ENCODE measurements around the gene AOX1. TPM values are rescaled to one million over a fixed set of nuclear protein-coding genes. Genes with fewer than 3 reads are reported as not detected.

The AOX1 gene
- total RNA-seq, 2 donors from 2014 or later = 24.8 to 47.9 TPM

GRCh38 chr2:200695601-200696000 lies 109.8 kb downstream of the AOX1 start:
- DNase-seq (ENCODE audit: low spot score) = no peak
- WGBS = 85% methylated on average over 6 of the region's 6 CpGs
- H3K4me3 ChIP-seq = no peak overlapping the region
- no peaks in the 10 kb centered on the region for H3K9me3 ChIP-seq
- H3K36me3 ChIP-seq = no peaks in the 10 kb centered on the region
- H3K4me1 ChIP-seq (replicated peaks) = no peaks in the 10 kb centered on the region
- no peak for TF ChIP-seq POLR2A (IDR thresholded peaks at IDR 0.05)
- TF ChIP-seq CTCF (IDR thresholded peaks at IDR 0.05) = no peak
- TF ChIP-seq POLR2AphosphoS5 (IDR thresholded peaks at IDR 0.05) = no peak
- H3K27ac ChIP-seq = no peak overlapping the region
- H3K27me3 ChIP-seq (replicated peaks; ENCODE audit: insufficient read depth) = no peaks in the 10 kb centered on the region
- intact Hi-C loops (cut with DNase I) = no loop called here

- Histone ChIP-seq H3K4me1 (replicated peaks) (no peaks in the 10 kb centered on the region), H3K36me3 (no peaks in the 10 kb centered on the region), H3K4me3 (no peak overlapping the region), H3K9me3 (no peaks in the 10 kb centered on the region), H3K27me3 (replicated peaks; ENCODE audit: insufficient read depth) (no peaks in the 10 kb centered on the region), H3K27ac (no peak overlapping the region)
- TF ChIP-seq CTCF (IDR thresholded peaks at IDR 0.05) = no peak
- TF ChIP-seq POLR2AphosphoS5 (IDR thresholded peaks at IDR 0.05) = no peak
- DNase-seq (ENCODE audit: low spot score) = no peak
- intact Hi-C loops (cut with DNase I) = no loop called here
- WGBS = 19% methylated on average over 2 of the region's 2 CpGs
Observed at GRCh38 chr2:200698217-200698616, 112.4 kb downstream of the AOX1 start.

- H3K9me3 ChIP-seq = no peaks in the 10 kb centered on the region
- no peak for DNase-seq (ENCODE audit: low spot score)
- WGBS = 0% methylated on average over 1 of the region's 1 CpG
- H3K27ac ChIP-seq = no peak overlapping the region
- TF ChIP-seq POLR2A (IDR thresholded peaks at IDR 0.05) = no peak
- TF ChIP-seq CTCF (IDR thresholded peaks at IDR 0.05) = no peak
- TF ChIP-seq POLR2AphosphoS5 (IDR thresholded peaks at IDR 0.05) = no peak
- H3K27me3 ChIP-seq (replicated peaks; ENCODE audit: insufficient read depth) = no peaks in the 10 kb centered on the region
- no peaks in the 10 kb centered on the region for H3K36me3 ChIP-seq
- H3K4me3 ChIP-seq = no peak overlapping the region
- intact Hi-C loops (cut with DNase I) = no loop called here
- H3K4me1 ChIP-seq (replicated peaks) = no peaks in the 10 kb centered on the region
Observed at GRCh38 chr2:200699310-200699709, 113.5 kb downstream of the AOX1 start.

GRCh38 chr2:200700856-200701255 lies 115.0 kb downstream of the AOX1 start:
- DNase-seq (ENCODE audit: low spot score) = no peak
- Histone ChIP-seq H3K4me3 (no peak overlapping the region), H3K9me3 (no peaks in the 10 kb centered on the region), H3K4me1 (replicated peaks) (no peaks in the 10 kb centered on the region), H3K27me3 (replicated peaks; ENCODE audit: insufficient read depth) (no peaks in the 10 kb centered on the region), H3K27ac (no peak overlapping the region), H3K36me3 (no peaks in the 10 kb centered on the region)
- TF ChIP-seq POLR2AphosphoS5 (IDR thresholded peaks at IDR 0.05) (no peak), CTCF (IDR thresholded peaks at IDR 0.05) (no peak), POLR2A (IDR thresholded peaks at IDR 0.05) (no peak)
- WGBS = 41% methylated on average over 2 of the region's 2 CpGs
- intact Hi-C loops (cut with DNase I) = no loop called here

GRCh38 chr2:200702044-200702443 lies 116.2 kb downstream of the AOX1 start:
- H3K27me3 ChIP-seq (replicated peaks; ENCODE audit: insufficient read depth) = no peaks in the 10 kb centered on the region
- WGBS = 88% methylated on average over 1 of the region's 1 CpG
- H3K4me1 ChIP-seq (replicated peaks) = no peaks in the 10 kb centered on the region
- TF ChIP-seq POLR2AphosphoS5 (IDR thresholded peaks at IDR 0.05) (no peak), CTCF (IDR thresholded peaks at IDR 0.05) (no peak), POLR2A (IDR thresholded peaks at IDR 0.05) (no peak)
- no peak overlapping the region for H3K4me3 ChIP-seq
- no peak for DNase-seq (ENCODE audit: low spot score)
- H3K27ac ChIP-seq = no peak overlapping the region
- H3K9me3 ChIP-seq = no peaks in the 10 kb centered on the region
- H3K36me3 ChIP-seq = no peaks in the 10 kb centered on the region
- intact Hi-C loops (cut with DNase I) = loop anchor here (2.0 kb wide), 1 partner anchor 123 kb away; no protein-coding TSS in a partner anchor

Data from prostate gland (tissue), 2 donors.